Neural progenitor cell (in vitro differentiated cells): Measurements from ENCODE around the gene LCE3B. TPM values are rescaled to one million over a fixed set of nuclear protein-coding genes. Genes with fewer than 3 reads are reported as not detected.

ENCODE experiments used
- DNase-seq: peaks from one replicate; pipeline ENCODE4 v3.0.0-alpha.2; 2016; ENCODE audit warnings: low spot score
- H2AFZ ChIP-seq: fragments of 200-600 bp; sonication (generic); replicated peaks from 2 replicates; pipeline ENCODE4 v1.6.1; 2016; ENCODE audit warnings: antibody characterized with exemption
- H3F3A ChIP-seq: fragments of 200-600 bp; sonication (generic); 2 replicates; pipeline ENCODE4 v1.6.1; 2016; ENCODE audit warnings: antibody characterized with exemption, low read depth
- H3K27ac ChIP-seq: fragments of 200-600 bp; sonication (generic); 2 replicates; pipeline ENCODE4 v1.5.1; 2016; ENCODE audit warnings: mild to moderate bottlenecking
- H3K27me3 ChIP-seq: fragments of 200-600 bp; sonication (generic); 2 replicates; pipeline ENCODE4 v1.6.1; 2016; ENCODE audit warnings: mild to moderate bottlenecking, moderate library complexity
- H3K36me3 ChIP-seq: fragments of 200-600 bp; sonication (generic); 2 replicates; pipeline ENCODE4 v1.5.1; 2016
- H3K4me1 ChIP-seq: fragments of 200-600 bp; sonication (generic); 2 replicates; pipeline ENCODE4 v1.6.1; 2016; ENCODE audit warnings: mixed run types
- H3K4me2 ChIP-seq: fragments of 200-600 bp; sonication (generic); 2 replicates; pipeline ENCODE4 v1.6.1; 2016
- H3K4me3 ChIP-seq: fragments of 200-600 bp; sonication (generic); 2 replicates; pipeline ENCODE4 v1.5.1; 2016
- H3K79me2 ChIP-seq: fragments of 200-600 bp; sonication (generic); 2 replicates; pipeline ENCODE4 v1.6.1; 2016; ENCODE audit warnings: low read depth
- H3K9ac ChIP-seq: fragments of 200-600 bp; sonication (generic); 2 replicates; pipeline ENCODE4 v1.6.1; 2016
- H3K9me3 ChIP-seq: fragments of 200-600 bp; sonication (generic); 2 replicates; pipeline ENCODE4 v1.5.1; 2016; ENCODE audit warnings: low read depth
- H4K20me1 ChIP-seq: fragments of 200-600 bp; sonication (generic); 2 replicates; pipeline ENCODE4 v1.6.1; 2016; ENCODE audit warnings: low read depth
- H3K27ac Mint-ChIP-seq: 3 replicates; pipeline ENCODE4 v1.8.0; 2021; ENCODE audit warnings: mixed read lengths
- H3K27me3 Mint-ChIP-seq: 2 replicates; pipeline ENCODE4 v1.8.0; 2022; ENCODE audit warnings: low read depth, mild to moderate bottlenecking, inconsistent platforms, moderate library complexity, mixed read lengths; ENCODE audit not compliant: insufficient read depth
- H3K36me3 Mint-ChIP-seq: 3 replicates; pipeline ENCODE4 v1.8.0; 2021; ENCODE audit warnings: mixed read lengths
- H3K4me1 Mint-ChIP-seq: 3 replicates; pipeline ENCODE4 v1.8.0; 2021; ENCODE audit warnings: mixed read lengths
- H3K4me3 Mint-ChIP-seq: 3 replicates; pipeline ENCODE4 v1.8.0; 2021; ENCODE audit warnings: mild to moderate bottlenecking, moderate library complexity, mixed read lengths
- H3K9me3 Mint-ChIP-seq: 3 replicates; pipeline ENCODE4 v1.8.0; 2020; ENCODE audit warnings: mixed read lengths
- EZH2 ChIP-seq: fragments of 200-600 bp; sonication (generic); IDR thresholded peaks from 2 replicates; pipeline ENCODE4 v1.6.1; 2017; ENCODE audit warnings: antibody characterized with exemption, mild to moderate bottlenecking, moderate library complexity
- EZH2phosphoT487 ChIP-seq: fragments of 200-600 bp; sonication (generic); IDR thresholded peaks from 2 replicates; pipeline ENCODE4 v1.6.1; 2017; ENCODE audit warnings: antibody characterized with exemption
- total RNA-seq: library from RNA; depleted of rRNA; stranded (reverse); fragments of >200 nt; gene quantifications from 2 replicates; pipeline ENCODE4 v1.2.3, GENCODE V29; 2015; ENCODE audit warnings: low replicate concordance
- TF ChIP-seq, protein P1 (sequence below): fragments of 200-600 bp; sonication (generic); IDR thresholded peaks from 2 replicates; pipeline ENCODE4 v1.5.1; 2017; ENCODE audit warnings: antibody characterized with exemption, mild to moderate bottlenecking

The LCE3B gene
- total RNA-seq, 1 donor from 2014 or later: not detected

DNA sequence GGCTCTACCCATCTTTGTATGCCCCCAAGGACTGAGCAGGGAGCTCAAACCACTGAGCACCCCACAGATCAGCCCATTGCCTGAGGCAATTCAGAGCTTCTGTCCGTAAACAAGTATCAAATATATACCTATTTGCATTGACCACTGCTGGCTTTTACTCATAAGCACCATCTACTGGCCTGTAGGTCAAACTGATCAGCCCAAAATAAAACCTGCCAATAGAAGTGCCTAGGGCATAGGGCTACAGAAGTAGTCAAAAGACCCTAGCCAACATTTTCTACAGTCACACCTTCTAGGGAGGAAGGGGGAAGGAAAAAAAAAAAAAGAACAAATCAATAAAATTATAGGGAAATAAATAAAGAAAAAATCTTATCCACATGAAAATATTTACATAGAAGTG, 28.0 kb upstream of the LCE3B start:
- H3K36me3 ChIP-seq: no peaks in the 10 kb centered on the region
- TF ChIP-seq EZH2phosphoT487 (no peak), EZH2 (no peak)
- TF ChIP-seq, protein P1, sequence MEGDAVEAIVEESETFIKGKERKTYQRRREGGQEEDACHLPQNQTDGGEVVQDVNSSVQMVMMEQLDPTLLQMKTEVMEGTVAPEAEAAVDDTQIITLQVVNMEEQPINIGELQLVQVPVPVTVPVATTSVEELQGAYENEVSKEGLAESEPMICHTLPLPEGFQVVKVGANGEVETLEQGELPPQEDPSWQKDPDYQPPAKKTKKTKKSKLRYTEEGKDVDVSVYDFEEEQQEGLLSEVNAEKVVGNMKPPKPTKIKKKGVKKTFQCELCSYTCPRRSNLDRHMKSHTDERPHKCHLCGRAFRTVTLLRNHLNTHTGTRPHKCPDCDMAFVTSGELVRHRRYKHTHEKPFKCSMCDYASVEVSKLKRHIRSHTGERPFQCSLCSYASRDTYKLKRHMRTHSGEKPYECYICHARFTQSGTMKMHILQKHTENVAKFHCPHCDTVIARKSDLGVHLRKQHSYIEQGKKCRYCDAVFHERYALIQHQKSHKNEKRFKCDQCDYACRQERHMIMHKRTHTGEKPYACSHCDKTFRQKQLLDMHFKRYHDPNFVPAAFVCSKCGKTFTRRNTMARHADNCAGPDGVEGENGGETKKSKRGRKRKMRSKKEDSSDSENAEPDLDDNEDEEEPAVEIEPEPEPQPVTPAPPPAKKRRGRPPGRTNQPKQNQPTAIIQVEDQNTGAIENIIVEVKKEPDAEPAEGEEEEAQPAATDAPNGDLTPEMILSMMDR: no peak
- Mint-ChIP-seq H3K27me3 (peaks cover 2% of the 10 kb centered on the region), H3K27ac (no peak overlapping the region), H3K4me1 (no peaks in the 10 kb centered on the region), H3K4me3 (no peak overlapping the region), H3K9me3 (peaks cover 4% of the 10 kb centered on the region), H3K36me3 (no peaks in the 10 kb centered on the region)
- no peak overlapping the region for H3K9ac ChIP-seq
- no peak for DNase-seq
- H3K9me3 ChIP-seq: peaks cover 9% of the 10 kb centered on the region
- no peaks in the 10 kb centered on the region for H4K20me1 ChIP-seq
- H3K4me2 ChIP-seq: no peak overlapping the region
- H2AFZ ChIP-seq: no peak overlapping the region
- H3F3A ChIP-seq: no peaks in the 10 kb centered on the region
- no peak overlapping the region for H3K4me3 ChIP-seq
- no peaks in the 10 kb centered on the region for H3K27me3 ChIP-seq
- H3K27ac ChIP-seq: no peak overlapping the region
- no peaks in the 10 kb centered on the region for H3K79me2 ChIP-seq
- no peaks in the 10 kb centered on the region for H3K4me1 ChIP-seq

DNA sequence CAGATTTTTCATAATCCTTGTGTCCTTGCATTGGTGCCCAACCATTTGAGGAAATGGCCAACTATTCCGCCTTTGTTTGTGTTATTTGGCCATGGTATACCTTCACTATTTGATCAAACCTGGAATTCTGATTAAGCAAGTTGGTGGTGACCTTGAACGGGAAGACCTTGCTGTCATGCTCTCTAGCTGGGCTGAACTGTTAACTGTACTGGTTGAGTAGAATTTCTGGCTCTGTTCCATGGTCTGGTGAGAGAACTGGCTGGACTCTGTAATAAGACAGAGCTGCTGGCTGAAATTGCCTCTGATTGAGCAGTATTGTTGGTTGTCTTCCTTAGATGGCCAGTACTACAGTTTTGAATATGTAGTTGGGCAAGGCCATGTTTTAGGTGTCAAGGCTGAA, 16.6 kb upstream of the LCE3B start:
- H3K79me2 ChIP-seq: no peaks in the 10 kb centered on the region
- DNase-seq: no peak
- no peaks in the 10 kb centered on the region for H3K36me3 ChIP-seq
- Mint-ChIP-seq H3K27me3 (no peaks in the 10 kb centered on the region), H3K27ac (no peak overlapping the region), H3K4me1 (no peaks in the 10 kb centered on the region), H3K9me3 (peaks cover 12% of the 10 kb centered on the region), H3K4me3 (no peak overlapping the region), H3K36me3 (no peaks in the 10 kb centered on the region)
- H3K27ac ChIP-seq: no peak overlapping the region
- no peak overlapping the region for H2AFZ ChIP-seq
- H3K4me3 ChIP-seq: no peak overlapping the region
- TF ChIP-seq EZH2phosphoT487: no peak
- TF ChIP-seq EZH2: no peak
- TF ChIP-seq, protein P1: no peak
- H3F3A ChIP-seq: no peaks in the 10 kb centered on the region
- H3K4me1 ChIP-seq: no peaks in the 10 kb centered on the region
- no peak overlapping the region for H3K9ac ChIP-seq
- H3K27me3 ChIP-seq: no peaks in the 10 kb centered on the region
- no peaks in the 10 kb centered on the region for H3K9me3 ChIP-seq
- H3K4me2 ChIP-seq: no peak overlapping the region
- H4K20me1 ChIP-seq: no peaks in the 10 kb centered on the region

DNA sequence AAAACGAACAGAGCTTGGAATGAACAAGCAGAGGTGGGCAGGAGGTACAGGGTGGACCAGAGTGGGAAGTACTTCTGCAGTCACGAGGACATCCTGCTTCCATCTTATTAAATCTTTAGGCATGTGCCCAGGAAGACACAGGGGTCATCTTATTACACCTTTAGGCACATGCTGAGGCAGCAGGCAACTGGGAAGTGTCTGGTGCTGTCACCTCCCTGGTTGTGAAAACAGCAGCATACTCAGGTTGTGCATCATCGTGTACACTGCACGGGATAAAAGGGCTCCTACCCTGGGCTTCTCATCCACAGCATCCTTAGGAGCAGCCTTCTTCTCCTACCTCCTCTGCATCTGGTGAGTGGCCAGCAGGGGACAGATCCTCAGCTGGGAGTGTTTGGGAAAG, 13.7 kb upstream of the LCE3B start, which contains the start of gene LCE3C:
TSS of gene LCE3C (plus strand) at position 301 of the 400 bp plus-strand sequence. CDS start 498 bp downstream, outside the sequence.
- no peaks in the 10 kb centered on the region for H3K79me2 ChIP-seq
- no peak within 1 kb of the TSS for H3K4me2 ChIP-seq
- TF ChIP-seq, protein P1: no peak
- TF ChIP-seq EZH2phosphoT487: no peak
- TF ChIP-seq EZH2: no peak
- H2AFZ ChIP-seq: no peak within 1 kb of the TSS
- no peaks in the 10 kb centered on the region for H3K36me3 Mint-ChIP-seq
- no peak within 1 kb of the TSS for H3K9ac ChIP-seq
- H3K4me1 Mint-ChIP-seq: no peaks in the 10 kb centered on the region
- no peak within 1 kb of the TSS for H3K27ac Mint-ChIP-seq
- H3K4me3 Mint-ChIP-seq: no peak within 1 kb of the TSS
- H3K27ac ChIP-seq: no peak within 1 kb of the TSS
- no peak within 1 kb of the TSS for H3K4me3 ChIP-seq
- peaks cover 19% of the 10 kb centered on the region for H3K9me3 Mint-ChIP-seq
- no peaks in the 10 kb centered on the region for H3K27me3 ChIP-seq
- H4K20me1 ChIP-seq: no peaks in the 10 kb centered on the region
- no peaks in the 10 kb centered on the region for H3K4me1 ChIP-seq
- H3K27me3 Mint-ChIP-seq: no peaks in the 10 kb centered on the region
- H3F3A ChIP-seq: no peaks in the 10 kb centered on the region
- H3K9me3 ChIP-seq: no peaks in the 10 kb centered on the region
- no peaks in the 10 kb centered on the region for H3K36me3 ChIP-seq
- no peak for DNase-seq
